K562 (cell line): Measurements from ENCODE around the gene MON1A. TPM values are rescaled to one million over a fixed set of nuclear protein-coding genes. Genes with fewer than 3 reads are reported as not detected.

Experiments
- ATAC-seq: fragments of 200-7000 bp; cut with Tn5 transposase; 3 replicates; pipeline ENCODE4 v1.9.1; 2020; ENCODE audit warnings: moderate library complexity
- BruUV-seq: library from RNA; stranded (reverse); fragments of 400-500 nt; replicated peaks from 2 replicates; lab custom pipeline; 2021; lab: Mats Ljungman, UMichigan
- CTCF ChIA-PET: fragments of 300-600 bp; formaldehyde crosslinking; extraction: SDS; loops from one replicate; lab custom pipeline; 2021; ENCODE audit warnings: low intra/inter-chr PET ratio; lab: Yijun Ruan, JAX
- POLR2A ChIA-PET: fragments of 300-600, 350-650 bp; sonication (Branson Sonifier 250); formaldehyde crosslinking; extraction: SDS; loops from one replicate; lab custom pipeline; 2021; ENCODE audit warnings: antibody characterized with exemption, inconsistent platforms; lab: Yijun Ruan, JAX
- DNase-seq, 4 experiments: peaks; one replicate each; pipeline versions ENCODE4 v3.0.0 to v3.0.0-alpha.2; 2011 to 2018; ENCODE audit warnings: low spot score in 3 of 4, mixed read lengths in 3 of 4; ENCODE audit errors: extremely low read depth in 1 of 4
- FAIRE-seq: peaks from 2 replicates; lab custom pipeline; 2011; peaks lifted over from hg19 to GRCh38; lab: Jason Lieb, UNC
- H2AFZ ChIP-seq: 2 replicates; pipeline ENCODE4 v1.6.0; 2011; ENCODE audit warnings: low read depth, low read length, control low read depth, inconsistent platforms
- H3K27ac ChIP-seq: fragments of 200-600 bp; 3 replicates; pipeline ENCODE4 v1.8.0; 2011; ENCODE audit warnings: low read depth, mild to moderate bottlenecking, control low read depth, inconsistent platforms, low read length, moderate library complexity, mixed read lengths; ENCODE audit errors: extremely low read depth
- H3K27me3 ChIP-seq, 2 experiments: fragments of 300-600 bp in 1 of 2; 2 replicates in 1 of 2; 3 replicates in 1 of 2; pipeline versions ENCODE4 v1.6.0 to v1.8.0; 2011; ENCODE audit warnings: inconsistent platforms in 2 of 2, low read length in 2 of 2, mild to moderate bottlenecking in 1 of 2, mixed read lengths in 1 of 2, moderate library complexity in 1 of 2; ENCODE audit not compliant: control insufficient read depth in 2 of 2, insufficient read depth in 2 of 2
- H3K36me3 ChIP-seq: fragments of 300-600 bp; 3 replicates; pipeline ENCODE4 v1.8.0; 2011; ENCODE audit warnings: mild to moderate bottlenecking, low read length, inconsistent platforms; ENCODE audit not compliant: control insufficient read depth, insufficient read depth
- H3K4me1 ChIP-seq, 2 experiments: fragments of 200-600 bp in 1 of 2; replicated peaks in 1 of 2; 2 replicates in 1 of 2; 3 replicates in 1 of 2; pipeline versions ENCODE4 v1.5.1 to v1.8.0; 2011; ENCODE audit warnings: inconsistent platforms in 2 of 2, low read length in 2 of 2, mild to moderate bottlenecking in 1 of 2, mixed read lengths in 1 of 2, moderate library complexity in 1 of 2; ENCODE audit not compliant: control insufficient read depth in 2 of 2, insufficient read depth in 2 of 2
- H3K4me2 ChIP-seq: 2 replicates; pipeline ENCODE4 v1.6.1; 2011; ENCODE audit warnings: low read length, control low read depth, inconsistent platforms, mixed read lengths; ENCODE audit not compliant: insufficient read depth
- H3K4me3 ChIP-seq: fragments of 200-600 bp; sonication (generic), shearing (Covaris generic); 2 replicates; pipeline ENCODE4 v1.5.1; 2016; ENCODE audit warnings: control low read depth, inconsistent platforms
- H3K79me2 ChIP-seq: fragments of 200-600 bp; 3 replicates; pipeline ENCODE4 v1.8.0; 2011; ENCODE audit warnings: low read length, inconsistent platforms; ENCODE audit not compliant: control insufficient read depth, insufficient read depth
- H3K9ac ChIP-seq, 2 experiments: 2 replicates each; pipeline versions ENCODE4 v1.6.0 to v1.6.1; 2011; ENCODE audit warnings: low read depth in 2 of 2, low read length in 2 of 2, control low read depth in 1 of 2, inconsistent platforms in 1 of 2, mild to moderate bottlenecking in 1 of 2, mixed read lengths in 1 of 2; ENCODE audit not compliant: insufficient read depth in 1 of 2
- H3K9me1 ChIP-seq: one replicate; pipeline ENCODE4 v1.6.0; 2011; ENCODE audit warnings: inconsistent platforms, mild to moderate bottlenecking, low read length, moderate library complexity; ENCODE audit not compliant: control insufficient read depth, insufficient read depth
- H3K9me3 ChIP-seq: replicated peaks from 2 replicates; pipeline ENCODE4 v1.5.1; 2011; ENCODE audit warnings: low read depth, low read length, inconsistent platforms; ENCODE audit not compliant: control insufficient read depth, insufficient read depth
- H4K20me1 ChIP-seq: replicated peaks from 2 replicates; pipeline ENCODE4 v1.6.1; 2011; ENCODE audit warnings: low read length, inconsistent platforms, mixed read lengths; ENCODE audit not compliant: control insufficient read depth, insufficient read depth
- ADNP ChIP-seq: fragments of 200-800 bp; sonication (Bioruptor generic); IDR thresholded peaks from 2 replicates; pipeline ENCODE4 v1.6.1; 2016; ENCODE audit warnings: missing genetic modification characterization, missing compliant biosample characterization
- CBFA2T3 ChIP-seq: fragments of 450-650 bp; IDR thresholded peaks from 2 replicates; pipeline ENCODE4 v1.6.1; 2017
- DIDO1 ChIP-seq: fragments of 450-650 bp; IDR thresholded peaks from 2 replicates; pipeline ENCODE4 v1.6.1; 2016; ENCODE audit warnings: low read depth, missing biosample characterization, missing genetic modification characterization
- E2F8 ChIP-seq: fragments of 450-650 bp; IDR thresholded peaks from 2 replicates; pipeline ENCODE4 v1.7.1; 2018; ENCODE audit warnings: mild to moderate bottlenecking, low read depth; ENCODE audit not compliant: partially characterized antibody
- EHMT2 ChIP-seq: fragments of 450-650 bp; IDR thresholded peaks from 2 replicates; pipeline ENCODE4 v1.6.1; 2018; ENCODE audit warnings: antibody characterized with exemption
- ESRRB ChIP-seq: fragments of 250-450 bp; sonication (Bioruptor Pico); IDR thresholded peaks from 2 replicates; pipeline ENCODE4 v1.5.0; 2020; ENCODE audit warnings: mild to moderate bottlenecking, moderate library complexity, borderline replicate concordance
- NCOR1 ChIP-seq: fragments of 450-650 bp; IDR thresholded peaks from 2 replicates; pipeline ENCODE4 v1.6.1; 2016; ENCODE audit warnings: mild to moderate bottlenecking, moderate library complexity
- NR2F6 ChIP-seq: fragments of 450-650 bp; formaldehyde crosslinking; IDR thresholded peaks from 2 replicates; pipeline ENCODE4 v1.4.0; 2020; ENCODE audit warnings: mild to moderate bottlenecking
- PREB ChIP-seq: sonication (generic); formaldehyde crosslinking; IDR thresholded peaks from 2 replicates; pipeline ENCODE4 v1.8.1; 2023; ENCODE audit warnings: mild to moderate bottlenecking, missing genetic modification reagents
- RCOR1 ChIP-seq, 2 experiments: IDR thresholded peaks; 2 replicates each; pipeline ENCODE4 v1.6.1; 2012; ENCODE audit warnings: low read depth in 2 of 2, low read length in 2 of 2, borderline replicate concordance in 1 of 2, improper control_type of control experiment in 1 of 2
- SAP30 ChIP-seq: fragments of 200-600 bp; sonication (generic); IDR thresholded peaks from 2 replicates; pipeline ENCODE4 v1.6.1; 2012; ENCODE audit warnings: borderline replicate concordance, low read depth, mild to moderate bottlenecking, moderate library complexity, low read length, control low read depth, inconsistent platforms; ENCODE audit not compliant: insufficient read depth, poor library complexity, severe bottlenecking
- SREBF1 ChIP-seq: fragments of 150-350 bp; IDR thresholded peaks from 2 replicates; pipeline ENCODE4 v1.6.1; 2014; ENCODE audit warnings: antibody characterized with exemption, low read depth, low read length, borderline replicate concordance
- SRSF1 ChIP-seq: fragments of 200-400 bp; formaldehyde crosslinking; IDR thresholded peaks from 2 replicates; pipeline ENCODE4 v1.6.1; 2017; ENCODE audit warnings: mild to moderate bottlenecking, low read depth, low read length, moderate library complexity
- TFAP4 ChIP-seq: sonication (generic); formaldehyde crosslinking; IDR thresholded peaks from 2 replicates; pipeline ENCODE4 v1.8.0; 2022; ENCODE audit warnings: missing genetic modification reagents, mild to moderate bottlenecking, moderate library complexity, borderline replicate concordance
- ZC3H8 ChIP-seq: fragments of 450-650 bp; IDR thresholded peaks from 2 replicates; pipeline ENCODE4 v1.6.1; 2017
- WGBS: fragments of 100-300 bp; shearing (Covaris generic); methylation state at CpG from one replicate; pipeline ENCODE4 v1.1.6; 2016; ENCODE audit warnings: low coverage, mixed read lengths; ENCODE audit not compliant: insufficient coverage; ENCODE audit errors: missing lambda C conversion rate; 5-methylcytosine and 5-hydroxymethylcytosine counted together
- in situ Hi-C: fragments of 300-500 bp; cut with MboI; formaldehyde crosslinking; loops from 4 replicates; pipeline ENCODE4 v1.15.0; 2018; ENCODE audit warnings: inconsistent platforms, mixed read lengths
- intact Hi-C: fragments of 100-400 bp; cut with micrococcal nuclease; formaldehyde crosslinking; loops from 2 replicates; pipeline ENCODE4 v1.14.2; 2022
- polyA plus RNA-seq, 8 experiments: library from polyadenylated mRNA; depleted of rRNA in 4 of 8; stranded (reverse) in 5 of 8; unstranded in 3 of 8; fragments of >200 nt; fragmentation: Nextera tagmentation in 2 of 8; fragmentation: Illumina TruSeq in 1 of 8; extraction: Ambion mirVana in 2 of 8; extraction: Trizol in 1 of 8; gene quantifications; 2 replicates each; pipeline versions ENCODE4 v1.2.1 to v1.2.3, GENCODE V29; 2011 to 2014; ENCODE audit warnings: inconsistent platforms in 1 of 8, missing spikeins in 1 of 8
- total RNA-seq, 7 experiments: library from RNA; depleted of rRNA in 6 of 7; stranded (reverse); fragments of >200 nt in 6 of 7; fragmentation: Illumina TruSeq in 2 of 7; extraction: Trizol in 2 of 7; gene quantifications; 2 replicates each; pipeline versions ENCODE4 v1.2.1 to v1.2.3, GENCODE V29; 2011 to 2021; ENCODE audit warnings: low replicate concordance in 1 of 7

MON1A gene
- total and polyA plus RNA-seq, 9 of the 15 experiments (the other 6 are each of a cell fraction or from before 2014, with no cell fraction given) = 1.1 to 13.8 (median 6.8) TPM

- ATAC-seq (peak; percentile 84), FAIRE-seq (peak; percentile 69), DNase-seq (peak; percentile 61 to 77 (median 68))
- ChIA-PET POLR2A (interaction anchor here (0.6 to 2.5 kb wide), 5 partner anchors 8 to 207 kb away, joined by 3 to 9 read pairs (median 3); no protein-coding TSS in a partner anchor), CTCF (no interaction called here)
- intact Hi-C loops = no loop called here
- WGBS = 22% methylated on average over 3 of the region's 6 CpGs
- Histone ChIP-seq H2AFZ (no peak overlapping the region), H3K4me1 (peaks cover 11 to 14% of the 10 kb centered on the region in 2 experiments; a peak in 4 of 5 replicates), H3K27ac (no peak overlapping the region), H4K20me1 (no peaks in the 10 kb centered on the region), H3K27me3 (no peaks in the 10 kb centered on the region), H3K4me3 (no peak overlapping the region), H3K9ac (peak overlapping the region in 1 of 2 experiments; percentile 62; a peak in 1 of 4 replicates), H3K36me3 (no peaks in the 10 kb centered on the region), H3K9me3 (no peaks in the 10 kb centered on the region), H3K9me1 (no peaks in the 10 kb centered on the region), H3K79me2 (no peaks in the 10 kb centered on the region), H3K4me2 (peak overlapping the region; percentile 21; the same call in 1 of the 2 replicates)
- BruUV-seq = no TSS peak
- in situ Hi-C loops = no loop called here
- TF ChIP-seq SRSF1 (no peak), EHMT2 (no peak), ADNP (tag) (no peak), DIDO1 (tag) (no peak), ESRRB (no peak), E2F8 (no peak), SREBF1 (no peak), RCOR1 (IDR thresholded peaks at IDR 0.05; ENCODE audit: borderline replicate concordance in 1 of 2, low read depth in 2 of 2, low read length in 2 of 2) (0 out of 4 replicates have a peak, but pooled peaks of 1 of the 2 experiments have one; percentile 29), SAP30 (no peak), TFAP4 (CRISPR knock-in tag) (peak; percentile 22; the same call in 1 of the 2 replicates), NR2F6 (no peak), NCOR1 (no peak), PREB (CRISPR knock-in tag) (no peak), CBFA2T3 (peak; percentile 55), ZC3H8 (no peak)
Measured at GRCh38 chr3:49880581-49881315, 48.9 kb downstream of the MON1A start.
